ENCODE data around the gene ZBTB18. TPM values are rescaled to one million over a fixed set of nuclear protein-coding genes. Genes with fewer than 3 reads are reported as not detected.

ZBTB18 gene
- total and polyA plus RNA-seq, 2 of the 4 experiments (the other 2 are of a cell fraction): 10.0 to 16.0 TPM

- no peak overlapping the region for H4K5ac ChIP-seq (ENCODE audit: low read depth, low read length)
- H4K8ac ChIP-seq (ENCODE audit: low read depth in 2 of 2, low read length in 2 of 2): no peak overlapping the region
- no peaks in the 10 kb centered on the region for H3K4me1 ChIP-seq (ENCODE audit: control insufficient read depth, insufficient read depth, low read length)
- H4K20me1 ChIP-seq (ENCODE audit: insufficient read depth, low read length): no peaks in the 10 kb centered on the region
- no peak for ATAC-seq (ENCODE audit: low read depth)
- H3K9me3 ChIP-seq (ENCODE audit: control insufficient read depth, insufficient read depth, low read length): no peaks in the 10 kb centered on the region
- no peak for TF ChIP-seq CHD1 (IDR thresholded peaks at IDR 0.05; ENCODE audit: low read depth, low read length)
- TF ChIP-seq, protein P1, sequence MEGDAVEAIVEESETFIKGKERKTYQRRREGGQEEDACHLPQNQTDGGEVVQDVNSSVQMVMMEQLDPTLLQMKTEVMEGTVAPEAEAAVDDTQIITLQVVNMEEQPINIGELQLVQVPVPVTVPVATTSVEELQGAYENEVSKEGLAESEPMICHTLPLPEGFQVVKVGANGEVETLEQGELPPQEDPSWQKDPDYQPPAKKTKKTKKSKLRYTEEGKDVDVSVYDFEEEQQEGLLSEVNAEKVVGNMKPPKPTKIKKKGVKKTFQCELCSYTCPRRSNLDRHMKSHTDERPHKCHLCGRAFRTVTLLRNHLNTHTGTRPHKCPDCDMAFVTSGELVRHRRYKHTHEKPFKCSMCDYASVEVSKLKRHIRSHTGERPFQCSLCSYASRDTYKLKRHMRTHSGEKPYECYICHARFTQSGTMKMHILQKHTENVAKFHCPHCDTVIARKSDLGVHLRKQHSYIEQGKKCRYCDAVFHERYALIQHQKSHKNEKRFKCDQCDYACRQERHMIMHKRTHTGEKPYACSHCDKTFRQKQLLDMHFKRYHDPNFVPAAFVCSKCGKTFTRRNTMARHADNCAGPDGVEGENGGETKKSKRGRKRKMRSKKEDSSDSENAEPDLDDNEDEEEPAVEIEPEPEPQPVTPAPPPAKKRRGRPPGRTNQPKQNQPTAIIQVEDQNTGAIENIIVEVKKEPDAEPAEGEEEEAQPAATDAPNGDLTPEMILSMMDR (conservative IDR thresholded peaks at IDR 0.05; ENCODE audit: low read depth, low read length): no peak
- no peak for TF ChIP-seq NFE2L2 (IDR thresholded peaks at IDR 0.05; ENCODE audit: low read depth, low read length)
- TF ChIP-seq FOS (IDR thresholded peaks at IDR 0.05; ENCODE audit: low read depth, low read length): no peak
- TF ChIP-seq SMC3 (IDR thresholded peaks at IDR 0.05; ENCODE audit: low read depth, low read length): no peak
- TF ChIP-seq MAFK (IDR thresholded peaks at IDR 0.05; ENCODE audit: low read depth, low read length): no peak
- TF ChIP-seq POLR2A (IDR thresholded peaks at IDR 0.05; ENCODE audit: low read depth, low read length): no peak
- TF ChIP-seq BHLHE40 (IDR thresholded peaks at IDR 0.05; ENCODE audit: low read depth, low read length): no peak
- TF ChIP-seq ELK1 (IDR thresholded peaks at IDR 0.05; ENCODE audit: borderline replicate concordance, low read depth, low read length): no peak
- no peak for TF ChIP-seq RAD21 (IDR thresholded peaks at IDR 0.05; ENCODE audit: low read length)
- no peak for TF ChIP-seq MXI1 (IDR thresholded peaks at IDR 0.05; ENCODE audit: borderline replicate concordance, low read depth, low read length)
- TF ChIP-seq, protein P2, sequence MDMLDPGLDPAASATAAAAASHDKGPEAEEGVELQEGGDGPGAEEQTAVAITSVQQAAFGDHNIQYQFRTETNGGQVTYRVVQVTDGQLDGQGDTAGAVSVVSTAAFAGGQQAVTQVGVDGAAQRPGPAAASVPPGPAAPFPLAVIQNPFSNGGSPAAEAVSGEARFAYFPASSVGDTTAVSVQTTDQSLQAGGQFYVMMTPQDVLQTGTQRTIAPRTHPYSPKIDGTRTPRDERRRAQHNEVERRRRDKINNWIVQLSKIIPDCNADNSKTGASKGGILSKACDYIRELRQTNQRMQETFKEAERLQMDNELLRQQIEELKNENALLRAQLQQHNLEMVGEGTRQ (IDR thresholded peaks at IDR 0.05; ENCODE audit: low read depth, low read length): no peak
- TF ChIP-seq MAZ (IDR thresholded peaks at IDR 0.05; ENCODE audit: borderline replicate concordance, low read depth, low read length): no peak
- no peak for TF ChIP-seq CEBPB (IDR thresholded peaks at IDR 0.05; ENCODE audit: low read depth, low read length)
- no peak for TF ChIP-seq RFX5 (IDR thresholded peaks at IDR 0.05; ENCODE audit: low read depth, low read length)
- no peak for TF ChIP-seq RCOR1 (IDR thresholded peaks at IDR 0.05; ENCODE audit: insufficient replicate concordance, low read length)
- no peak overlapping the region for H2BK120ac ChIP-seq (ENCODE audit: low read depth, low read length)
- H4K91ac ChIP-seq (ENCODE audit: insufficient read depth, low read depth, low read length): no peak overlapping the region
- no peak overlapping the region for H3K9ac ChIP-seq (ENCODE audit: low read depth, low read length)
- ChIA-PET CTCF (no interaction called here), POLR2A (ENCODE audit: unreplicated experiment) (no interaction called here)
- no peak overlapping the region for H2AK5ac ChIP-seq (ENCODE audit: low read depth, low read length)
- H3K4me3 ChIP-seq (ENCODE audit: insufficient read depth, low read depth, low read length): no peak overlapping the region
- H3K79me1 ChIP-seq (ENCODE audit: low read depth in 1 of 2, low read length in 2 of 2): no peaks in the 10 kb centered on the region
- no peak overlapping the region for H2BK20ac ChIP-seq (ENCODE audit: low read depth, low read length)
- no peak overlapping the region for H3K14ac ChIP-seq (replicated peaks; ENCODE audit: low read depth, low read length)
- intact Hi-C loops (cut with micrococcal nuclease) (no loop called here), in situ Hi-C loops (cut with MboI; ENCODE audit: low sequenced_read_pairs) (no loop called here), dilution Hi-C loops (cut with HindIII; ENCODE audit: low sequenced_read_pairs, unreplicated experiment) (no loop called here)
- no peak overlapping the region for H2BK15ac ChIP-seq (ENCODE audit: low read depth, low read length)
- H3K56ac ChIP-seq (ENCODE audit: extremely low read depth, insufficient read depth, low read length): no peak overlapping the region
- no peaks in the 10 kb centered on the region for H3K9me1 ChIP-seq (ENCODE audit: insufficient read depth, low read length)
- H3K4me2 ChIP-seq (ENCODE audit: low read depth, low read length): no peak overlapping the region
- no peak overlapping the region for H3K4ac ChIP-seq (ENCODE audit: low read depth, low read length)
- no peak overlapping the region for H3K27ac ChIP-seq (ENCODE audit: insufficient read depth, low read length)
- H2BK5ac ChIP-seq (ENCODE audit: low read depth, low read length, poor library complexity, severe bottlenecking): no peak overlapping the region
- no peaks in the 10 kb centered on the region for H3K36me3 ChIP-seq (ENCODE audit: control insufficient read depth, insufficient read depth, low read length)
- H2AK9ac ChIP-seq (replicated peaks; ENCODE audit: low read depth, low read length, poor library complexity): no peak overlapping the region
- H3K23ac ChIP-seq (ENCODE audit: low read depth, low read length): no peak overlapping the region
- no peak overlapping the region for H3K18ac ChIP-seq (ENCODE audit: low read depth, low read length)
- WGBS, 2 experiments (ENCODE audit: extremely low coverage in 2 of 2, insufficient read length in 1 of 2): no CpG with 5 or more reads among the region's 3 CpGs
- BruUV-seq (replicated peaks): no TSS peak
- H3K27me3 ChIP-seq (ENCODE audit: control insufficient read depth, insufficient read depth, low read length): peaks cover 35% of the 10 kb centered on the region
- no peak overlapping the region for H2AFZ ChIP-seq (replicated peaks; ENCODE audit: low read length, poor library complexity)
- no peak for DNase-seq
These were observed 48.4 kb upstream of the ZBTB18 start for GRCh38 chr1:244002721-244003120.

Measured in IMR-90 (cell line).